WI38 (cell line): ENCODE results near the gene MAGIX.

Experiments used
- H3K4me3 ChIP-seq: 2 replicates; pipeline ENCODE4 v1.5.1; 2011; ENCODE audit warnings: low read depth, mild to moderate bottlenecking, control low read depth, low read length
- CTCF ChIP-seq: IDR thresholded peaks from 2 replicates; pipeline ENCODE4 v1.5.1; 2012; ENCODE audit warnings: low read depth, mild to moderate bottlenecking, control low read depth, low read length

Gene MAGIX

GRCh38 chrX:49177873-49178480, 15.4 kb downstream of the MAGIX start:
- TF ChIP-seq CTCF = no peak
- no peak overlapping the region for H3K4me3 ChIP-seq

- no peak overlapping the region for H3K4me3 ChIP-seq
- TF ChIP-seq CTCF = no peak
Measured at GRCh38 chrX:49178537-49178936, 16.0 kb downstream of the MAGIX start.

GRCh38 chrX:49179358-49179757, 16.8 kb downstream of the MAGIX start:
- TF ChIP-seq CTCF = no peak

GRCh38 chrX:49183701-49184281, 21.2 kb downstream of the MAGIX start:
- TF ChIP-seq CTCF = no peak
- H3K4me3 ChIP-seq = no peak overlapping the region

More at GRCh38 chrX:49179358-49179757, 16.8 kb downstream of the MAGIX start:
- no peak overlapping the region for H3K4me3 ChIP-seq

- TF ChIP-seq CTCF = no peak
- H3K4me3 ChIP-seq = peak overlapping the region; percentile 32; the same call in 1 of the 2 replicates
Measured at GRCh38 chrX:49184294-49185281, 22.0 kb downstream of the MAGIX start.

GRCh38 chrX:49186125-49187027, 23.8 kb downstream of the MAGIX start, which contains the start of gene PRICKLE3:
Gene PRICKLE3, minus strand, starts transcription at chrX:49186373. Its CDS starts 76 bp downstream, at chrX:49186297.
- peak within 1 kb of the TSS; percentile 67 for H3K4me3 ChIP-seq
- TF ChIP-seq CTCF = no peak
